HG03432 (cell line): ENCODE results near the gene CEP83.
A peak's percentile ranks its signal among the peaks of the same experiment; 100 is the strongest.
"Not testable (repeated sequence)": the region's sequence is repeated elsewhere in the genome, so short reads cannot be mapped to it uniquely, and the experiment has no call there.

Source experiments
- ATAC-seq: cut with Tn5 transposase; IDR thresholded peaks from one replicate; pipeline ENCODE4 v1.9.1; 2021; ENCODE audit warnings: mild to moderate bottlenecking, moderate library complexity; ENCODE audit not compliant: unreplicated experiment

Gene CEP83

DNA sequence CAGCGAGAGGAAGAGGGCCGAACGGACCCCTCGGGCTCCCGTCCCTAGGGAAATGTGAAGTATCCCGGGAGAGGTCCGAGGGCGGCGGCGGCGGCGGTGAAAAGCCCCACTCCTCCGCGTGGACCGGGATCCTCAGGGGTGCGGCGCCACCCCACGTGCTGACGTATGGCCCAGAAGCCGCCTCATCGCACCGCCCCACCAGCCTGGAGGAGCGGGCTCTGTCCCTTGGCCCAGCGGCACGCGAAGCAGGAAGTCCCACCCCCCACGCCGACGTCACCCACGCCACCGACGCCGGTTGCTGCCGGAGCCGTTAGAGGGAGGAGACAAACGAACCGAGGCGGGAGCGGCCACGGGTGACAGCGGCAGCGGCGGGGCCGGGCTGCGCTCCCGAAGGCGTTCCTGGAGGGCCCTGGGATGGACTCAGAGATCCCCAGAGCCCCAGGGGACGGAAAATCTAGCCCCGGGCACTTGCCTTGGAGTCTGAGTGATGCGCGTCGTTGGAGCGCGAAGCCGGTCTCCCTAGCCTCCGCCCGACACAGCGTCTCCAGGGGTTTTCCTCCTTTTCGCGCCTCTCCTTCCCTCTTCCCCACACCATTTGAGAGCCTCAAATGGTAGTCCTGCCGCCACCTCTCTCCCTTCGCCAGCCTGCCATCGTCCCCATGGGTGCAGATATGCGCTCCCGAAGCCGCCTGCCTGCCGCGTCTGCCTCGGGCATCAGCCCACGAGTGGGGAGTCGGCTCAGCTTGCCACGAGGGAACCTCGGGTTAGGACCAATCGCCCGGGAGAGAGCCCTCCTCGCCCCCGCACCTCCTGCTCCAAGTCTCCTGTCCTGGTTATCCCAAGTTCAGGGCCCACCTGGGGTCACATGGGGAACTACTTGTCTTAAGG, at the start of gene CEP83:
Gene CEP83 (minus strand): TSS at position 140 of the 888 bp plus-strand sequence. CDS start 47,377 bp downstream, outside the sequence.
- ATAC-seq, result peak; percentile 99

- ATAC-seq, result no peak
Observed at GRCh38 chr12:94509317-94509716, 49.6 kb upstream of the CEP83 start.

GRCh38 chr12:94507455-94507854, 47.8 kb upstream of the CEP83 start:
- no peak for ATAC-seq

- no peak for ATAC-seq
Observed at GRCh38 chr12:94504386-94504785, 44.7 kb upstream of the CEP83 start.

GRCh38 chr12:94503619-94504018, 44.0 kb upstream of the CEP83 start:
- ATAC-seq, result no peak

GRCh38 chr12:94500831-94501567, 41.3 kb upstream of the CEP83 start:
- ATAC-seq, result no peak

DNA sequence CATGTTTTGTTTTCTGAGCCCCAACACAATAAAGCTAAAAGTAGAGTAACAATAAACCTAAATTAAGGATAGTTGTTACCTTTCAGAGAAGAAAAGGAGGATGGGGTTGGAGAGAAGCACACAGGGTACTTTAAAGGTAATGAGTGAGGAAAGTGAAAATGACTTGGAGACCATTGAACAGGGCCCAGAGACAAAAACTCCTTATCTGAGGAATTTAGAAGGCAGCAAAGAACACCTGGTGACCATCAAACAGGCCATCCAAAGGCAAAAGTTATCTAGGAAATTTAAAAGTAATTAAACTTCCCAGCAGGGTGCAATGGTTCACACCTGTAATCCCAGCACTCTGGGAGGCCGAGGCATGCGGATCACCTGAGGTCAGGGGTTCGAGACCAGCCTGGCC, 39.0 kb upstream of the CEP83 start:
- ATAC-seq, result no peak

GRCh38 chr12:94498073-94498472, 38.4 kb upstream of the CEP83 start:
- no peak for ATAC-seq

GRCh38 chr12:94495445-94496115, 35.9 kb upstream of the CEP83 start:
- no peak for ATAC-seq

DNA sequence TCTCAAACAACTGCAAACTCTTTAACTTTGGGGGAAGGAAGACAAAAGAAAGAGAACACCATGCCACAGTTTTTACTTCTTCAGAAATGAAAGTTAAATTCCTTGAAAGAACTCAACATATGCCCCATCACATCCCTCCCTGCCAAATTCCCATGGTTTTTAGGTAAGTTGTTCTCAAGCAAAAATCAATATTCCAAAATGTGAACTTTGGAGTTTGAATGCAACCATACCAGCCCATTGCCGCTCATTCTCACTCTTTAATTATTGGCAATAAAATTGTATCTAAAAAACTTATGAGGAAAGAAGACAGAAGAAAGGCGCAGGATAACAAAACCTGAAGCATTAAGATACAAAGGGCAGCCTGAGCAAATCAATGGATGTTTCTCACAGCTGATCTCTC, 31.8 kb upstream of the CEP83 start:
- ATAC-seq, result no peak

GRCh38 chr12:94488463-94488862, 28.8 kb upstream of the CEP83 start:
- peak; percentile 99 for ATAC-seq

DNA sequence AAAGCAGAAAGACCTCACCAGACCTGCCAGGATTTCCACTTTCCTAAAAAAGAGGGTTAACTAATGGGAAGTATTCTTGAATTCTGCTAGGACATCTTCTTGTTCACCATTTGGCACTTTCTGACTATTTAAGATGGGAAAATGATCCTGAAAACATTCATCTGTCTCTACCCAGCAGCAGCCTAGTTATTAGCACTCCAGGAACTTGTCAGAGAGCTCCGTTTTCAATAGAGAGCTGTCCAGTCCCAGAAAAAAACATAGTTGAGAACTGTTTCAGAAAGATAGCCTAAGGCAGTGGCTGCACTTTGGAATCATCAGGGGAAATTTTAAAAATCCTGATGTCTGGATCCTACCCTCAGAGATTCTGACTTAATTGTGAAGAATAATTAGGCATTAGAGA, 22.1 kb upstream of the CEP83 start:
- no peak for ATAC-seq

DNA sequence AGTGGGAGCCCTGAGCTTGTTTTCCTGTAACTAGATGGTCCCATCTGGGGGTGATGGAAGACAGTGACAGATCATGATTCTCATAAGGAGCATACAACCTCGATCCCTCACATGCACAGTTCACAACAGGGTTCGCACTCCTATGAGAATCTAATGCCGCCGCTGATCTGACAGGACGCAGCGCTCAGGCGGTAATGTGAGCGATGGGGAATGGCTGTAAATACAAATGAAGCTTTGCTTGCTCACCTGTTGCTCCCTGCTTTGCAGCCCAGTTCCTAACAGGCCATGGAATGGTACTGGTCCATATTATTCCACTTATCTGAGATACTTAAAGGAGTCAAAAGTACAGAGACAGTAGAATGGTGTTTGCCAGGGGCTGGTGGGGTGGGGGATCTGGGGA, 9.9 kb upstream of the CEP83 start:
- ATAC-seq, result no peak

GRCh38 chr12:94460616-94460959, 921 bp upstream of the CEP83 start:
- ATAC-seq, result no peak

DNA sequence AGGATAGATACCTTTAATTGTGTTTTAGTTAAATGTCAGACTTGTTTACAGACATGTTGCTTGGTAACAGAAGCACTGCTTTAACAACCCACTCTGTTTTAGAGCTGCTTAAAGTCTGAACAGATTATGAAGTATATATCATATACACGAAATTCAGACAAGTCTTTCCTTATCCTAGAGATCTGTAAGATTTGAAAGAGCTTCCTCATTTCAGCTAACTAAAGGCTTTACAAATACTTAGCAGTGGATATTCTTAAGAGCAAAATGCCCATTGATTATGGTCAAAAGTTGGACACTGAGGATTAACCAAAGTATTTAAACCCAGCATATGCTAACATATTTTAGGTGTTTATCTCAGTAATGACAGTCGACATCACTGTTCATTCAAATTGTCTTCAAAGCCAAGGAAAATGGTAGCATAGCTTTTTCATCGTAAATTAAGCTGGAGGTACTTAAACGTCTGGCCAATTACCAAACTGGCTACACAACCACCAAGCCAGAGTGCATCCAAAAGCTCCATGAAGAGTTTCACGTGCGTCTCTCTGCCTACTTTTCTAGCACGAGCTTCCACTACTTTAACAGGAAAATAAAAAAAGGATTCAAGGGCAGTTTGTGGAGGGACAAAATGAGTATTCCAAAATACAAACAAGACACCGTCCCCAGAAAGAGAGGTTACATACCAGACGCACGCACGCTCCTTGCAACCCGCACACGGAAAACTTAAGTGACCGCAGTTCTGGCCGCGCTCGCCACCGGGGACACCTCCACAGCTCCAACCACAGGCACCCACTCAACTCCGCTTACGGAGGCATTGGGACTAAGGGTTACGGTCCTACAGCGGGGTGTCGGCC, 565 bp downstream of the CEP83 start:
- peak; percentile 43 for ATAC-seq

DNA sequence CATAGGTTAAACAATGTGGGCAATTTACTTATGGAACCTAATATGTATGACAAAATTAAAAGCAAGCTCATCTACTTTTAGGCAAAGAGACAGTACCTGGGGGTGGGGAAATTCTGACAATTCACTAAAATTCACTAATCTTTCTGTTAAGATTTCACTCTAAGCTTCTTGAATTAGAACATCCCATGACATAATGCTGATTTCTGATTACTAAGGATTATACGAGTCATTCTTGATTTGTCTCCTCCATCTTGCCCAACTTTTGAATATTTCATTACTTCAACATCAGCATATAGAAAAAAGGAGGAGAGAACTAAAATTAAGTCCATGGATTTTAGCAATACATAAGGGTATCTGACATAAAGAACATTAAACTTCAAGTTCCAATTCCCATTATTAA, 2.4 kb downstream of the CEP83 start:
- no peak for ATAC-seq

GRCh38 chr12:94454318-94454717, 5.3 kb downstream of the CEP83 start:
- not testable (repeated sequence) for ATAC-seq

GRCh38 chr12:94445662-94446061, 14.0 kb downstream of the CEP83 start:
- no peak for ATAC-seq

DNA sequence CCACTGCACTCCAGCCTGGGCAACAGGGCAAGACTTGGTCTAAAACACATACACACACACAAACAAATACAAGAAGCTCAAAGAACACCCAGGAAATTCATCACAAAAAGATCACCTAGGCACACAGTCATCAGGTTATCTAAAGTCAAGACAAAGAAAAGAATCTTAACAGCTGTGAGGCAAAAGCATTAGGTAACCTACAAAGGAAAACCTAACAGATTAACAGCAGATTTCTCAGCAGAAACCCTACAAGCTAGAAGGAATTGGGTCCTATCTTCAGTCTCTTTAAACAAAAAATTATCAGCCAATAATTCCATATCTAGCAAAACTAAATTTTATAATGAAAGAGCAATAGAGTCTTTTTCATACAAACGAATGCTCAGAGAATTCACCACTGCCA, 22.4 kb downstream of the CEP83 start:
- no peak for ATAC-seq

DNA sequence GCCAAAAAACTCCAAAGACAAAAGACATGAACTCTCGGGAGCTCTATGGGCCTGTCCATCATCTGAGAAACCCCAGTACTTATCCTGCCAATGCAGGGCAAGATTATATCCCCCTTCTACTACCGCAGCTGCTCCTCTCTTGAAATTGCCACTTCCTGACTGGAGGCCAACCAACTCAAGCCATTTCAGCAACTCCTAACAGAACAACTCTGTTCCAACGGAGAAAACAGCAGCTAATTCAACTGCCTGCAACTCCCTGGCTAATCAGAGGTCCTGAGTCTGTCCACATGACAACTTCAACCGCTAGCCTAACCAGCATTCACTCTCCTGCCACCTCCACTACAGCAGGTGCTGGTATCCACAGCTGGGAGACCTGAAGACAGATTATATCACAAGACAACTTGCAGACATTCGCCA, 24.1 kb downstream of the CEP83 start:
- no peak for ATAC-seq

DNA sequence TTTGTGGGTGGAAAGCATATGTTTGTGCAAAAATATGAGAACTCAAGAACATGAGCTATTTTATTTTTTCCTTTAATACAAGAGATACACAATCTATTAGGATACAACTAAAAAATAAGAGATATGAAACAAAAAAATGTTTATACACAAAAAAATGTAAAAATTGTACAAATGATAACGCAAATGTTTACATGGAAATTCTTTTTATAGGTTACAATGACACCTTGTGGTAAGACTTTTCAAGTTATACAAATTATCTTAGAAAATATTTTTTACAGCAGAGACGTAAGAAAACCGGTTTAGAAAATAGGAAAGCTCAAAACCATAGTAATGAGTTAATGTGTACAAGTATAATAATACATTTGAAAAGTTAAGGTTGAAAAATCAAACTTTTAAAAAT, 25.5 kb downstream of the CEP83 start:
- ATAC-seq, result no peak
